Posterior cingulate gyrus (tissue), 11 donors: Measurements from ENCODE around the gene GRIK5.
A peak's percentile ranks its signal among the peaks of the same experiment; 100 is the strongest.

Source experiments
- DNase-seq, 10 donors: peaks; one replicate each; pipeline versions ENCODE4 v3.0.0 to v3.0.0-alpha.2; 2020 to 2021; ENCODE audit warnings: mixed read lengths in 3 of 10
- intact Hi-C: fragments of 100-400 bp; cut with DNase I; formaldehyde crosslinking; loops from one replicate; pipeline ENCODE4 v1.15.1; 2023

Gene GRIK5

GRCh38 chr19:41965106-41965505 lies 104.9 kb downstream of the GRIK5 start:
- no peak for DNase-seq
- intact Hi-C loops, result no loop called here

GRCh38 chr19:41960973-41961372 lies 109.0 kb downstream of the GRIK5 start:
- intact Hi-C loops, result no loop called here
- DNase-seq, result no peak

GRCh38 chr19:41959056-41960053 lies 110.7 kb downstream of the GRIK5 start, which contains the start of gene RABAC1:
TSS of gene RABAC1 (minus strand) at chr19:41959321. CDS start at chr19:41959292, 29 bp downstream.
- peak; percentile 89 to 99 (median 93) for DNase-seq
- intact Hi-C loops, result loop anchor here (2.0 kb wide), 1 partner anchor 101 kb away; no protein-coding TSS in a partner anchor

GRCh38 chr19:41958367-41959055 lies 111.5 kb downstream of the GRIK5 start:
- peak; percentile 28 to 95 (median 64) for DNase-seq
- intact Hi-C loops, result loop anchor here (2.0 kb wide), 1 partner anchor 100 kb away; no protein-coding TSS in a partner anchor

- peak in 8 of 10 donors; percentile 32 to 93 (median 53) for DNase-seq
- intact Hi-C loops, result loop anchor here (2.0 kb wide), 1 partner anchor 99 kb away; no protein-coding TSS in a partner anchor
Observed at GRCh38 chr19:41957838-41958366, 112.1 kb downstream of the GRIK5 start.

- intact Hi-C loops, result no loop called here
- no peak for DNase-seq
Observed at GRCh38 chr19:41957161-41957837, 112.7 kb downstream of the GRIK5 start.

- DNase-seq, result no peak
- intact Hi-C loops, result no loop called here
Observed at GRCh38 chr19:41956621-41957020, 113.4 kb downstream of the GRIK5 start.

- DNase-seq, result no peak
- intact Hi-C loops, result no loop called here
Observed at GRCh38 chr19:41955521-41955920, 114.5 kb downstream of the GRIK5 start.

GRCh38 chr19:41951686-41952172 lies 118.3 kb downstream of the GRIK5 start:
- intact Hi-C loops, result loop anchor here (1.0 kb wide), 1 partner anchor 78 kb away; no protein-coding TSS in a partner anchor
- DNase-seq, result peak; percentile 60 to 96 (median 86)
